Measurements from ENCODE around the gene NUTM2D.
"Not testable (repeated sequence)": the region's sequence is repeated elsewhere in the genome, so short reads cannot be mapped to it uniquely, and the experiment has no call there.

Gene NUTM2D

GRCh38 chr10:87374091-87374490 is 16.5 kb downstream of the NUTM2D start:
- in situ Hi-C loops (cut with HindIII; ENCODE audit: low sequenced_read_pairs): not testable (repeated sequence)

DNA sequence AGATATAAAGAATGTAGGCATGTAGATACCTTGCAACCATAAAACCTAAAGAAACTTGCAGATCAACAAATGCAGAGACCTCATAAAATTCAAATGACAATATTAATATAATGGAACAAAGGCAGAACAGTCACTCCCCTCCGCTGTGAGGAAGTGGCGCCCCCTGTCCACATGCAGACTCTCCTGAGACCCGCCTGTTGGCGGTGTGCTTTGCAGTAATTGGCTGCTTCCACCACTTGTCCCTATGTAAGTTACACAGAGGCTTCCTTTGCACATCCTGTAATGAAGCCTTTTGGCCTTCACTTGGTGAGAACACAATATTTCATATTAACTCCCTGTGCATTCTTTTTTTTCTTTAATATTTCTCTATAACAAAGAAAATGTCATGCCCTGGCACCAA is 21.6 kb downstream of the NUTM2D start:
- in situ Hi-C loops (cut with HindIII; ENCODE audit: low sequenced_read_pairs): not testable (repeated sequence)

DNA sequence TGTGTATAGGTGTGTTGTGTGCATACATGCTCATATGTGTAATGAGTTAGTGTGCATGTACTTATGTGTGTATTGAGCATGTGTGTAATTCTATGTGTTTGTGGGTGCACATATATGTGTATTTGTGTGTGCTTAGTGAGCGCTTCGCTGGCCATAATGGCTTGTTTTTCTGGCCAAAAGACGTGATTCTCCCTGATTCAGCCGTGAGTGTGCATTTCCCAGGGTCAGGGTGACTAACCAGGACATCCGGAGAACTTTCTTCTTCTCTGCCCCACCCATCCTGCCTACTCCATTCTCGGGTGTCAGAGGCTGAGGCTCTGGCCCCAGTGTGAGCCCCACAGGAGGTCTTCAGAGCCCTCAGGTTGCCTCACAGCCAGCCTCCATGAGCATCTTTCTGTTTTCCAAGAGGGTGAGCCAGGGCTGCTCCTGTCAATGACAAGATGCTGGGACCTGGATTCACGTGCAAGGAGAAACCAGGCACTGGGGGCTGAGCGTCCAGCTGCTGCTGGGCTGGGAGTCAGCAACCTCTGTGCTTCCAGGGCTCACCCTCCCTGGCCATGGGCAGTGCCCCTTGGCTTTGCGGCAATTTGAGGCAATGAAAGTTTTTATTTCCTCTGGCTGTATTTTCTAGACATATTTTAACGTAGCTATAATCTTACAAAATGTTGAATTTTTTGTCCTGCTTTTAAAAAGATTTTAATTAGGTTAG is 25.8 kb downstream of the NUTM2D start:
- in situ Hi-C loops (cut with HindIII; ENCODE audit: low sequenced_read_pairs): not testable (repeated sequence)

GRCh38 chr10:87384283-87384682 is 26.7 kb downstream of the NUTM2D start:
- in situ Hi-C loops (cut with HindIII; ENCODE audit: low sequenced_read_pairs): not testable (repeated sequence)

DNA sequence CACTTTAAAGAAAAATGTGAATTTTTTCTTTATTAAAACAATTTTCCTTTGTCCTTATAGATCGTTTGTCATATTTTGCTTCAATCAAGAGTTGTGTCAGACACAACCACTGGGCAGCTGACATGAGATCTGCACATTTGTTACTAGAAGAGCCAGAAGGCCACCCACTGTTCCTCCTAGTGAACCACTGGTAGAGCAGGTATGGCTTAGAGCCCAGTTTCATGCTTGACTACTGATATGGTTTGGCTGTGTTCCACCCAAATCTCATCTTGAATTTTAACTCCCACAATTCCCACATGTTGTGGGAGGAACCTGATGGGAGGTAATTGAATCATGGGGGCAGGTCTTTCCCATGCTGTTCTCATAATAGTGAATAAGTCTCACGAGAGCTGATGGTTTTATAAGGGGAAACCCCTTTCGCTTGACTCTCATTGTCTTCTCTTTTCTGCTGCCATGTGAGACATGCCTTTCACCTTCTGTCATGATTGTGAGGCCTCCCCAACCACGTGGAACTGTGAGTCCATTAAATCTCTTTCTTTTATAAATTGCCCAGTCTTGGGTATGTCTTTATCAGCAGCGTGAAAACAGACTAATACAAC is 28.3 kb downstream of the NUTM2D start:
- in situ Hi-C loops (cut with HindIII; ENCODE audit: low sequenced_read_pairs): not testable (repeated sequence)

GRCh38 chr10:87391360-87391759 is 33.8 kb downstream of the NUTM2D start:
- in situ Hi-C loops (cut with HindIII; ENCODE audit: low sequenced_read_pairs): not testable (repeated sequence)

GRCh38 chr10:87396206-87396605 is 38.7 kb downstream of the NUTM2D start:
- in situ Hi-C loops (cut with HindIII; ENCODE audit: low sequenced_read_pairs): not testable (repeated sequence)

- in situ Hi-C loops (cut with HindIII; ENCODE audit: low sequenced_read_pairs): not testable (repeated sequence)
These were observed 40.9 kb downstream of the NUTM2D start for GRCh38 chr10:87398436-87398835.

DNA sequence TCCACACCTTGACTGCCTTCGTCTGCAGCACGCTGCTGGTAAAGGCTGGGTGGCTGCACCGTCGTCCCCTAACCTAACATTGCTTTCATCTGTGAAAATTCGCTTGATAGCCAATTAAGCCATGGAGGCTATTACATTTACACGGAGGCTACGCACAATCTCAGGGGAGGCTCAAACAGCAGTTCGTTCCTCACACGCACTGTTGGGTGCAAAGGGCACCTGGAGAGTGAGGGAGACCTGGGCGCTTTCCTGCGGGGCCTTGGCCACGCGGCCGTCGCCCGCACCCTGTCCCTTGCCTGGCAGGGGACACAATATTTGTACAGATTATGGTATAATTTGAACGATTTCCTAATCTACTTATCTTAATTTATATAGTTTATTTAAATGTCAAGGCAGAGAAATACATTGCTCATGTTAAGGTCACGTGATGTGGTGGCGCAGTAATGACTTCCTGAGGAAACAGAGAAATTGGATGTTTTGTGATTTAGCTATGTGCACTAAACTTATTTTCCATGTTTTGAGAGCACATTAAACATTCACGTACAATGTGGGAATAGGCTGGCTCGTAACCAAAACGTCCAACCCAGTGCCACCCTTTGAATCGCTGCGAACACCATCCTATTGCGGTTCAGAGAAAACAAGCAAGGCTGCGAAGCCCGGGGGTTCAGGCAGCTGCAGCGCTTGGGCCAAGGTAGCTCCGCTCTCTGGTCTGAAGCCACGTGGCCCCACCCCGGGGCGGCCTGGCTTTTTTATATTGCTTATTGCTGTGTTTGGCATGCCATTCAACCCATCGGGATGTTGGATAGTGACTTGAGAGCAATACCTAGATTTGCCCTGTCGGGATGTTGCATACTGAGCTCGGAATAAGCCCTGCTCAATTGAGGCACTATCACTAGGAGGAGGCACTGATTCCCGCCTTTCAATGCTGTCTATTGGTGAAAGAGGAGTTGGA is 50.2 kb downstream of the NUTM2D start:
- in situ Hi-C loops (cut with HindIII; ENCODE audit: low sequenced_read_pairs): not testable (repeated sequence)

GRCh38 chr10:87413921-87414320 is 56.4 kb downstream of the NUTM2D start:
- in situ Hi-C loops (cut with HindIII; ENCODE audit: low sequenced_read_pairs): not testable (repeated sequence)
